Measurements from ENCODE around the gene EOLA2.
"Not testable (repeated sequence)": the region's sequence is repeated elsewhere in the genome, so short reads cannot be mapped to it uniquely, and the experiment has no call there.

EOLA2 gene

GRCh38 chrX:149962010-149962409, 23.7 kb upstream of the EOLA2 start:
- no peak for TF ChIP-seq CTCF (IDR thresholded peaks at IDR 0.05; ENCODE audit: control extremely low read depth, extremely low read depth, low read depth, missing control alignments)
- DNase-seq (ENCODE audit: extremely low spot score), result no peak
- ChIA-PET POLR2A (no interaction called here), CTCF (interaction anchor here (1.1 to 1.4 kb wide), 2 partner anchors 35 to 722 kb away, joined by 3 read pairs; no protein-coding TSS in a partner anchor)

GRCh38 chrX:149961572-149961971, 23.3 kb upstream of the EOLA2 start:
- ChIA-PET POLR2A (no interaction called here), CTCF (interaction anchor here (1.1 kb wide), 1 partner anchor 722 kb away, joined by 3 read pairs; no protein-coding TSS in a partner anchor)
- DNase-seq (ENCODE audit: extremely low spot score), result no peak
- no peak for TF ChIP-seq CTCF (IDR thresholded peaks at IDR 0.05; ENCODE audit: control extremely low read depth, extremely low read depth, low read depth, missing control alignments)

- peak; percentile 13 for DNase-seq (ENCODE audit: extremely low spot score)
- CTCF ChIA-PET, result no interaction called here
- no peak for TF ChIP-seq CTCF (IDR thresholded peaks at IDR 0.05; ENCODE audit: control extremely low read depth, extremely low read depth, low read depth, missing control alignments)
- POLR2A ChIA-PET, result no interaction called here
Measured at GRCh38 chrX:149950681-149951080, 12.4 kb upstream of the EOLA2 start.

GRCh38 chrX:149949743-149950436, 11.6 kb upstream of the EOLA2 start:
- CTCF ChIA-PET, result no interaction called here
- DNase-seq (ENCODE audit: extremely low spot score), result no peak
- POLR2A ChIA-PET, result no interaction called here
- TF ChIP-seq CTCF (IDR thresholded peaks at IDR 0.05; ENCODE audit: control extremely low read depth, extremely low read depth, low read depth, missing control alignments), result no peak

GRCh38 chrX:149948016-149948415, 9.7 kb upstream of the EOLA2 start:
- ChIA-PET CTCF (interaction anchor here (1.1 kb wide), 1 partner anchor 39 kb away, joined by 3 read pairs; no protein-coding TSS in a partner anchor), POLR2A (no interaction called here)
- DNase-seq (ENCODE audit: extremely low spot score), result no peak
- no peak for TF ChIP-seq CTCF (IDR thresholded peaks at IDR 0.05; ENCODE audit: control extremely low read depth, extremely low read depth, low read depth, missing control alignments)

GRCh38 chrX:149946932-149947331, 8.6 kb upstream of the EOLA2 start:
- CTCF ChIA-PET; POLR2A ChIA-PET; DNase-seq (ENCODE audit: extremely low spot score): not testable (repeated sequence)

GRCh38 chrX:149945820-149946219, 7.5 kb upstream of the EOLA2 start:
- DNase-seq (ENCODE audit: extremely low spot score); CTCF ChIA-PET; POLR2A ChIA-PET: not testable (repeated sequence)

- CTCF ChIA-PET; POLR2A ChIA-PET; DNase-seq (ENCODE audit: extremely low spot score): not testable (repeated sequence)
Measured at GRCh38 chrX:149945087-149945670, 6.9 kb upstream of the EOLA2 start.
